Activated CD4-positive, alpha-beta T cell treated with anti-CD3 and anti-CD28 coated beads, Interleukin-2, Interleukin-4, amounts not matched to agents 100 ng/mL and 50 ng/mL, durations not matched to agents 16 hours and 8 hours (primary cell): ENCODE measurements around the gene TRIO.
A peak's percentile ranks its signal among the peaks of the same experiment; 100 is the strongest.

Source experiments
- DNase-seq: peaks from one replicate; pipeline ENCODE4 v3.0.0-alpha.2; 2020; ENCODE audit warnings: low spot score

TRIO gene

DNA sequence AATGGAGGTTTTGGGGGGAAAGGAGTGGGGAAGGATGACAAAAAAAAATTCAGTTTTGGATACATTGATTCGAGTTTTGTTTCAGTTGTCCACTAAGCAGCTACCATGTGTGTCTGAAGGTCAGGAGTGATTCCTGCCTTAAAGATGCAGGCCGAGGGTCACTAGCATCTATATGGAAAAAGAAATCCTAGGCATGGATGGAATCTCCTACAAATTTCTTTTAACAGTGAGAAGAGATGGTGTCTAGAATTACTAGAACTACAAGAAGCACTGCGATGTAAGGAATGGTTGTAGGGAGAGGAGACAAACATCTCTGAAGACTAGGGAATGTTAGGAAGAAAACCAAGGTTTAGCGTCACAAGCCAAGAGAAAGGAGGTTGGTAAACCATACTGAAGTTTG is 19.6 kb upstream of the TRIO start:
- no peak for DNase-seq

DNA sequence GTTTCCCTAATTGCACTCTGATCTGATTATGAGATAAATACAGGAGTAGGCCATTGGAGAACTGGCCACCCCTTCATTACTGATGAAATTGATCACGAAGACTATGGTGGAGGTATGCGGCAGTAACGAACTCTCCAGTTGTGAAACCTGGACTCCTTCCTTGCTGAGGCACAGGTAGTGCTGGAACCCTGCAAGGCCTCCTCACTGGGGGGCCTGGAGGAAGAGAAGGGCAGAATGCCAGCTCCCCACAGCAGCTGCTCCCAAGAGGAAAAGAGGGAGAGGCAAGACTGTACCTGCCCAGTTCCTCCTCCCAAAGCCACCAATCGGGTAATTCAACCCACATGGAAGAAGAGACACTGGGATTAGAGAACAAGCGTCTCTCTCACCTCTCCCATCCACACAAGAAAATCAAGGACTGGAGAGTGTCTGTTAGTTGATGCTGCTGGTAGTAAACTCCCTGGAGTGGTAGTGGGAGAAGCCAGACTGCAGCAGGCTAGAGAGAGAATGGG is 19.1 kb upstream of the TRIO start:
- no peak for DNase-seq

DNA sequence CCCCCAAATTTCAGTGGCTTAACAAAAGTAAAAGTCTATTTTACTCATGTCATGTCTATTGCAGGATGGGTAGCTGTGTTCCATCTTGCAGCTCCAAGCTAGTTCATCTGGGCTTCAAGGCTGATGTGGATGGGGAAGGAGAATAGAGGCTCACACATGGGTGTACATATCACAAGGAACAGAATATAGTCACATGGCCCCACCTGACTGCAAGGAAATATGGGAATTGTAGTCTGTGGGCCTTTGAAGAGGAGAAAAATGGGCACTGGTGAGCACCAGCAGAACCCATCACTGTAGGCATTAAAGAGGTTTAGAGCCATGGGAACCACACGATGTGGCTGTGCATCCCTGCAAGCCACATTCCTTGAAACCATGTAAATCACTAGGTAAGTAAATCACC is 17.9 kb upstream of the TRIO start:
- no peak for DNase-seq

DNA sequence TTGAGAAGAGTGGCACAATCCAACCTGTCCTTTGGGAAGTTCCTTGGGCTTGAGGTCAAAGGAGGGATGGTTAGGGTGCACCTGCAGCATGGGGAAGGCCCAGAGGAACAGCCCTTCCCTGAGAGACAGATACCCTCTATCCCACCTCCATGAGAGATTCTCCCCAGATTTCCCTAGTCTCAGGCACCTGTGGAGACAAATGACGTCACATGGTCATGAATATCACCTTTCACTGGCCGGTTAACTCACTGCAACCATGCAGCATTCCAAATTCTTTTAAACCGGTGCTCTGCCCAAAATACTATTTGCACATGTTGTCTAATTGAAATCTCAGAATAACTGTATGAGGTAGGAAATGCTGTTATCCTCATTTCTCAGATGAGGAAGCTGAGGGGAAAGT is 15.6 kb upstream of the TRIO start:
- no peak for DNase-seq

DNA sequence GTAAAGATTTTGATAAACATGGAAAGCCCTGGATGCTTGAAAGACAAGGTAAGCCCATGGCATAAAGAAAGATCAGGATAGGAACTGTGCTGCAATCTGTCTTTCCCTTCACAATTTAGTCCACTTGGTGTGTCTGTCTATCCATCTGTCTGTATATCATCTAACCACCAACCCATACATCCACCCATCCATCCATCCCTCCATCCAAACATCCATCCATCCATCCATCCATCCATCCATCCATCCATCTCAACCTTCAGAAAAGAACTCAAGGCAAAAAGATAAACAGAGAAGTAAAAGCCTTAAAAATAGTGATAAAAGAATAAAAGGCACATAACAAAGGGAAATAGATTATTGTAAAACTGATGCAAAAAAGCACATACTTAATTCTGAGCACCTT is 15.1 kb upstream of the TRIO start:
- no peak for DNase-seq

DNA sequence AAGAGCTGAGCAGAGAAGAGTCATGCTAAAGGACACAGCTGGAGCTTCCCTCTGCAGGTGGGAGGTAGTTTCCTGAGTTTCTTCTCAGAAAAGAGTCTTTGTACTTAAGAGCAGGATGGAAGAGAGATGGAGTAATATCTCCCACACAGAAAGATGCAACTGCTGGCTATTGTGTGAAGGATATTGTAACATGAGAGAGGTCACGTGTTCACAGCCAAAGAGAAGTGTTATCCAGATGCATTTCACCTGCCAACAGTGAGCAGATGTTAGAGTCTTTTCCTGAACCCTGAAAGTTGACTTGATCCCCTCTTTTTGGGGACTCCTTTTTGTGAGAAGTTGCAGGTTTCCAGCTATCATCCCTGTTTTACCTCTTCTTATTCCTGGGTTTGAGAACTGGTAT is 14.0 kb upstream of the TRIO start:
- no peak for DNase-seq

DNA sequence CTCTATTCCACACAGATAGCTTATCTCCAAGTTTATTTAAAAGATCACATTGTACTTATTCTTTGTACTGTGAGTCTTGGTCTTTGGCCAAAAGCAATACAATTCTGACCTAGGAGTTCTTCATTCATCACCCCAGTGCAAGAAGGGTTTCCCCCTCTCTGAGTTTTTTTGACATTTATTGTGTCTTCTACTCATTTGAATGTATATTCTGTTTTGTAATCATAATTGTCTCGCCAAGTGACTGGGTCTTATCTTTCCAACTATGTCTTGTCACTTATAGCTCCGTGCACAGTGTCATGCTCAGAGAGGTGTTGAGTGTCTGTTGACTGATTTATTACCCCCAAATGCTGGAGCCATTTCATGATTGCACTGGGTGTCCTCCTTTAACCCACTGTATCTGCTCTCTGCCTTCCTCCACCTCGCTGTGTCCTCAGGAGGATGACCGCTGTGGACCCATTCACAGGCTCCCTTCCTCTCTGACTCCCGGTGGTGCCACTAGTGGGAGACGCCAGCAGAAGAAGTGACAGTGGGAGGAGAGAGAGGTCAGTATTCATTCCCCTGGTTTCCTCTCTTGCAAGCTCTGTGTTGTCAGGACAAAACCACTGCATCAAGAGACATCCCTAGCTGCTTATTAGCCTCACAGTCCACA is 11.2 kb upstream of the TRIO start:
- no peak for DNase-seq

DNA sequence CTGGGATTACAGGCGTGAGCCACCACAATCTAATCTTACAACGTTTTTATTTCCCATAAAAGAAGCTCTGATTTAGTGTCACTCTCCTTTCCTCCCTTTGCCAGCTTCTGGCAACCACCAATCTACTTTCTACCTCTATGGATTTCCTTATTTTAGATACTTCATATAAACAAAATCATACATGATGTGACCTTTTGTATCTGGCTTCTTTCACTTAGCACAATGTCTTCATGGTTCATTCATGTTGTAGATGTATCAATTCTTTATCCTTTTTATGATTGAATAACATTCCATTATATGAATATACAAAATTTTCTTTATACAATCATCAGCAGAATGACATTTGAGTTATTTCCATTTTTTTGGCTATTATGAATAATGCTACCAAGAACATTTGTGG is 9.7 kb upstream of the TRIO start:
- no peak for DNase-seq

DNA sequence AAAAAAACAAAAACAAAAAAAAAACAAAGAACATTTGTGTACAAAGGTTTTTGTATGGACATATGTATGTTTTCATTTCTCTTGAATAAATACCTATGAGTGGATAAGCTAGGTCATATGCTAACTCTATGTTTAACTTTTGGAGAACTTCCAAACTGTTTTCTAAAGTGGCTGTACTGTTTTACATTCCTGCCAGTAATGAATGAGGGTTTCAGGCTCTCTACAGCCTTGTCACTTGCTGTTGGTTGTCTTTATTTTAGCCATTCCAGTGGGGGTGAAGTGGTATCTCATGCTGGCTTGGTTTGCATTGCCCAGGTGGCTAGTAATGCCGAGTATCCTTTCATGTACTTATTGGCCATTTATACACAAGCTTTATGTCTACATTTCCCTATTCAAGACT is 9.1 kb upstream of the TRIO start:
- DNase-seq, result no peak

DNA sequence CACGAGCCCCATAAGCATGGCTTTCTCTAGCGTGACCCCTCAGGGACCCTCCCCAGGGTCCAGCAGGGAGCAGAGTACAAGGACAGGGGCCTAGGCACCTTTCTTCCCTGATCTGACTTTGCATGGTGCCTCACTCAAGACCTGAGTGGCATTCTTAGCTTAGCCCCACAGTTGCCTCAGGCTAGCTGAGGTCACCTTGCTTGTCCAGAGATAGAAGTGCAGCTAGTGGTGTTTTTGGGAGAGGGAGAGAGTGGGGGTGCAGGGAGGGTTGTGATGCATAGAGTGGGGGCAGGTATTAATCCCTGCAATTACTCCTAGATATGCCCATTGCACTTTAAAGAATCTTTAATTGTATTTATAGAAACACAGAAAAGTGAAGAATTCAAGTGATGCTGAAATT is 8.4 kb upstream of the TRIO start:
- DNase-seq, result no peak

DNA sequence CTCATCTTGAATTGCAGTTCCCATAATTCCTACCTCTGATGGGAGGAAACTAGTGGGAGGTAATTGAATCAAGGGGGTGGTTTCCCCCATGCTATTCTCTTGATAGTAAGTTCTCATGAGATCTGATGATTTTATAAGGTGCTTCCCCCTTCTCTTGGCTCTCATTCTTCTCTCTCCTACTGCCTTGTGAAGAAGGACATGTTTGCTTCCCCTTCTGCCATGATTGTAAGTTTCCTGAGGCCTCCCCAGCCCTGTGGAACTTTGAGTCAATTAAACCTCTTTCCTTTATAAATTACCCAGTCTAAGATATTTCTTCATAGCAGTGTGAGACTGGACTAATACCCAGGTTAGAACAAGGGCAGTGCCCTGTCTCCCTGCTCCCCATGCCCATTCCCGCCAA is 7.5 kb upstream of the TRIO start:
- no peak for DNase-seq

DNA sequence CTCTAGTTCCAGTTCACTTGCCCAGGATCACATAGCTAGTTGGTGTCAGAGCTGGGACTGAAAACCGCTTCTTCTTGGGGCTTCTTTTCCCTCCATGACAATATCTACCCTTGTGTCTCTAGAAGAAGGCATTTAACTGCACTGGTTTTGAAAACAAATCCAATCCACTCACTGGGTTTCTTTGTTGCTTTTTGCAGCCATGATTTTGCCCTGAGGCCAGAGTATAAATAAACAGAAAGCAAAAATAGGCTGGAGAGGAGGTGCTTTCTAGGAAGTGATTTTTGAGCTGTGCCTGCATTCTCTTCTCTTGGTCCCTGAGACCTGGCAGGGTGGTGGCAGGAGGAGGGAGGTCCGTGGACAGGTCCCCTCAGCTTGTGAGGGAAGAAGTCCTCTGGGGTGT is 6.9 kb upstream of the TRIO start:
- DNase-seq, result no peak

DNA sequence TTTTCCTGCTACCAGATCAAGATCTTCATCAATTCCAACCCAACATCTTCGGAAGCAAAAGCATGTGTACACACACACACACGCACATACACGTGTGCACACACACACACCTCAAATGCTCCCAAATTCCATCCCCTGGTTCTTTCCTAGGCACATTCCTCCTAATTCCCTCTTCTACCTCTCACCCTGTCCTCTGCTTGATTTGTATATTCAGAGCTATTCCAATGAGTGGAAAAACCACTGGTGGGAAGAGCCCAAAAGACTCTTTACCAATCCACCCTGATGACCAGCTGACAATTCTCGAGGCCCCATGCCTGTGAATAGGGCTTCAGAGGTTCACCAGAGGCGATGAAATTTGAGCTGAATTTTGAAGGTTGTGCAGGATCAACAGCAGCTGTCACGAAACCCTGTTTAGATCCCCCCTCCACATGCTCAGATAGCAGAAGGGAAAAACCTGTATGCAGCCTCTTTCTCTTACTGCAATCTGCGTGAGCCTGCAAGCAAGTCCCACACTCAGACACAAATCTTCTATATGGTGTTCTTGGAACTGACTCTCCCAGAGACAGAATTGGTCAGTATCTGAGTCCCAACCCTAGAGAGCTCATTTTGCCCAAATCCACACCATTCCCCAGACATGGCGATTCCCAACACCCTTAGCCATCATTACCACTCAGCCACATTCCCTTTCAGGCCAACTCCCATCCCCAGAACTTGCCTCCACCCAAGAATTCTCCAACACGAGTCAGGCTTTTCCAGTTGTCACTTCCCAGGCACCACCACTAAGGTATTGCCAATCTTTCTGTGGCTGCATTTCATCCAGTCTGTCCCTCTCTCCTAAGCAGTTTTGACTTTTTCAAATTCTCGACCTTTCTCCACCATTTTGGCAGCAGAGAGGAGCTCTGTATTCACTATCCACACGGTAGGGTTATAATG is 4.3 kb upstream of the TRIO start:
- no peak for DNase-seq

DNA sequence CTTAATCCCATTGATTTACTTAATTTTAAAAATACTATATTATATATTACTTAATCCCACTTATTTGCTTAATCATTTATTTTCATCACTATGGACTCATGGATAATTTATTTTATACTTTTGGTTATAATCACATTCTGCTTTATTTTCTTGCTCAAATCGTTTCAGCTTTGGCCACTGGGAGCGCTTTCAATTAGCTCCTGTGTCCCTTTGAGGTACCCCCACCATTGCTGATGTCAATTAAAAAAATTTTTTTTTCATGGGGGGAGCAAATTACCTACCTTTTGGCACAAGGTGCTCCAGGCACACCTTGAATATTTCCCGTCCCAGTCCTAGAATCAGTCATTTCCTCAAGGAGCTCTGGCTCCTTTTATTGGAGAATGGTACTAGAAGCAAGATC is 1.4 kb upstream of the TRIO start:
- DNase-seq, result no peak

DNA sequence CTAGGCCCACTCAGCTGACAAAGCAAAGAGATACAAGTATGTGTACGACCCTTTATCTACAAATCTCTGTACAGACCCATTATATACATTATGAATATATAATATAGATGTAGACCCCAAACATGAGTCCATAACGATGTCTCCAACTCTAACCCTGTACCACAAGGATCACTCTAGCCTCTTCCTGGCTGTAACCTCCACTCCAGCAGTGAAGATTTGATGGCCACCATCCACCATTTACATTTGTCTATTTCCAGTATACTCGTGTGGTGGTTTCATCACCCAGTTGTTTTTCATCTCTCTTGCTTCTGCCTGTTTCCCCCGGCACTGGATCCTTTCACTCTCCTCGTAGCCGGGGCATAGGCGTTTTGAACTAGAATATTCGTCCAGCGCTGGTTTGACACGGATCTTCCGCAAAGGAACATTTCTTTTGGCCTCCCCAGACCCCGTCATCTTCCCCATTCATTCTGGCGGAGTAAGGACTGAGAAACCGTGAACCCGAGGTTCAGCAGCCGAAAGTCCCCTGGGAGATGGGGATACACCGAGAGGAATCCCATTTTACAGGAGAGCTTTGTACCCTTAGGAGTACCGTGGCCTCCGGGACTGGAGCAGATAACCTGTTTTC is 828 bp upstream of the TRIO start:
- no peak for DNase-seq

DNA sequence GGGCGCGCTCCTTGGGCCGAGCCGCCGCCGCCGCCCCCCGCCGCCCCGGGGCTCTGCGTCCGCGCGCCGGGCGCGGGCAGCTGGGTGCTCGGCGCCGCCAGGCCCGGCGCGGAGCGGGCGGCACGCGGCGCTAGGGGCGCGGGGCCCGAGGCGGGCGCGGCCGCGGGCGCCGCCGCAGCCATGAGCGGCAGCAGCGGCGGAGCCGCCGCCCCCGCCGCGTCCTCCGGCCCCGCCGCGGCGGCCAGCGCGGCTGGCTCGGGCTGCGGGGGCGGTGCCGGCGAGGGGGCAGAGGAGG is 351 bp downstream of the TRIO start:
- no peak for DNase-seq

DNA sequence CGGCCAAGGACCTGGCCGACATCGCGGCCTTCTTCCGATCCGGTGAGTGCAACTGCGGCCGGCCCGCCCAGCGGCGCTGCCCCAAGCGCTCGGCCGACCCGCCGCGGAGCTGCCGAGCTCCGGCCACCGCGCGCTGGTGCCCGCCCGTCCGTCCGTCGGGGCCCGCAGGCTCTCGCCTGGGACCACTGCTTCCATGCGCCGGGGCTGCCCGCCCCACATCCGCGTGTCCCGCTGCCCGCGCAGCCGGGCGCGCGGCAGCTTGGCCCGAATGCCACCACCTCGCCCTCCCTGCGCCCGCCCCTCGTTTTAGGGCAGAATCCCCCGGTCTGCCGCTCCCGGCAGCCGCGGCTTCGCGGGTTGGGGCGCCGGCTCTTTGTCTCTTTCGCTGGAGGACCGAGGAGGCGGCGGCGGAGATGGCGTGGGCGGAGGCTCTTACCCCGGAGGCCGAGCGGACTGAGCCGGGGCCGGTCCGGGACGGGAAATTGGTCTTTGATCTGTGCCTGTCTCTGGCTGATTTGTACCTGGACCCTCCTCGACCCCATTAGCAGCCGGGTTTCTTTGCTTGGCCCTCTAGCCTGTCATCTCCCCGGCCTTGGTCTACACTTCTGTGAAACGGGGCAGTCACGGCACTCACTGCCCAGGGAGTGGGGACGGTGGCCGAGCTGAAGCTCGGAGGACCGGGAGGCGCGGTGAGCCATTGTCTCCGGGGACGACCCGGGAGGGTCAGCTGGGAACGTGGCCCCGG is 871 bp downstream of the TRIO start:
- peak; percentile 14 for DNase-seq

DNA sequence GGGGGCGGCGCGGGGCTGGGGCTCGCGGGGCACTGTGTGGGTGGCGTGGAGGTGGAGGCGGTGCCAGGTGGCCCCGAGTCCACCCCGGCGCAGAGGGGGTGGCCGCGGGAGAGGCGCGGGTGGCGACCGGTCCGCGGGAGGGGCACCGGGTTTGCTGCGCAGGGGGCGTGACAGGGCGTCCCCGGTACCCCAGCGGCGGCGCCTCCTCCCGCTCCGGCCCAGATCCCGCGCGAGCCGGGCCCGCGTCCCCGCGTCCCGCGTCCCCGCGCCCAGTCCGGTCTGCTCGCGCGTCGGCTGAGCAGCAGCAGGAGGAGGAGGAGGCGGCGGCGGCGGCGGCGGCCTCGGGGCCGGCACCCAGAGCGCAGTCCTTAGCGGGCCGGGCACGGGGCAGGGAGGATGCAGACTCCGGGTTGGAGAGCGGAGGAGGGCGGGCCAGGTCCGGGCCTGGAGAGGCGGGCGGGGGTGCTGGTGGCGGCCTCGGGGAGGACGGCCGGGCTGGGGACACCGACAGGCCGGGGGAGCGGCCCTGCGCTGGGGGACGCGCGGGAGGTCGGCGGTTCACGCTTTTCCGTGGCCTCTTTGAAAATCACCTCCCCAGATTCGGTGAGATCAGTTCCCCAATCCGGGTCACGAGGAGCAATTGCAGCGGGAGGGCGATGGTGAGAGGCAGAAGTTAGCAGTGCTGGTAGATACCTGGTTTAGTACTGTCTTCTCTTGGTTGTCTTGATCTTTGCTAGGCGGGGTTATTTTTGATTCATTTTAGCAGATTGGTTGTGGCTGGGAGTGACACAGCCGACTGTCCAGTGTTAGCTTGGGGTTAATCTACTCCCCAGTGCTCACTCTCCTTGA is 1.7 kb downstream of the TRIO start:
- peak; percentile 30 for DNase-seq

DNA sequence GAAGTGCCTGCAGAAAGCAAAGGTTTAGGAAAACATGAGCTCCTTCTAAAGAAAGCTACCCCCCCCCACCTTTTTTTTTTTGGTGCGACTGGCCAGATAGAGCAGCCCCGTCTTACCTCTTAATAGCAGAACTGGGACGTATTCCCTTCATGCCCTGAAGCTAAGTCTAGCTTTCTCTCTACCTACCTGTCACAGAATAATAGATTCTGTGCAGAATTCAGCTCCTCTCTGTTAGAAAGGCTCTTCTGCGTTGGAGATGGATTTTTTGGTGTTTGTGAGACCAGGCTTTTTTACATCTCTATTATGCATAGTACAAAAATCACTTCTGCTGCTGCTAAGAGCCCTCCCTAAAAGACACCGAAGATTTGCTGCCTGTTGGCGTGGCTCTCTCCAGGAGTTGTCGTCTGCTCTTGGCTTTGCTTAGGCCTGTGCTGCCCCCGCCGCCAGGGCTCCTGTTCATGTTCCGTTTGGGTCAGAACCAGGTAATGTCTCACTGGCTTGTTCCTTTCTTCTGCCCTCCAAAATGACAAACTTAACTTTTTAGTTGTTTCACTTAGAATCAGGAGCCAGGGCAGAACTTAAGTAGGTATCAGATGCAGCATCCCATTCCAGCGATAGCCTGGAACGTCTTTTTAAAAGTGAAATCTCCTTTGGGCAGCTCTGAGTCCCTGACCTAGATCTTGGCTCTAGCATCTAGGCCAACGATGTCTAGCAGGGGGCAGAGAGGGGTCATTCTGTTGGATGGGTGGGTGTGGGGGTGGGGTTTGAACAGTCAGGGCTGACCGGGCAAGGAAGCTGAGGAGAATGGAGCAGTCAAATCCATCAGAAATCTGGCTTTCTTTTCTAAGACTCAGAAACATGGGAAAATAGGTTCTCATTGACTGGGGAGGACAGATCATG is 2.5 kb downstream of the TRIO start:
- DNase-seq, result no peak

DNA sequence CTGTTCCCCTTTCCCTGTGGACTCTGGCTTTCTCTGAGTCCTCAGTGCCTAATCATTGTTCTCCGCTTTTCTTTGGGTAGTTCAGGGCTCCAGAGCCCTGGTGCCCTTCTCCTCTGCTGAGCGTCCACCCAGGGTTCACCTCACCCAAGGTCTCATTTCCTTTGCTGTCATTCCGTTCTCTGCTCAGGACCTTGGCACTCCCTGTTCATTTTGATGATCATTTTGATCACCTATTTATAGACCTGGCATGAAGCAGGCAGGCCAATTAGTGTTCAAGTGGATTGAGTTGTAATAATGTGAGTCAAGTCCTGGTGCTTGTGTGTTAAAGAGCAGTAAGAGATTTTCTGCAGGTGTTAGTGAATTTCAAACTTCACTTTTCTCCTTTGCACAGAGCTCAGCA is 3.6 kb downstream of the TRIO start:
- no peak for DNase-seq

DNA sequence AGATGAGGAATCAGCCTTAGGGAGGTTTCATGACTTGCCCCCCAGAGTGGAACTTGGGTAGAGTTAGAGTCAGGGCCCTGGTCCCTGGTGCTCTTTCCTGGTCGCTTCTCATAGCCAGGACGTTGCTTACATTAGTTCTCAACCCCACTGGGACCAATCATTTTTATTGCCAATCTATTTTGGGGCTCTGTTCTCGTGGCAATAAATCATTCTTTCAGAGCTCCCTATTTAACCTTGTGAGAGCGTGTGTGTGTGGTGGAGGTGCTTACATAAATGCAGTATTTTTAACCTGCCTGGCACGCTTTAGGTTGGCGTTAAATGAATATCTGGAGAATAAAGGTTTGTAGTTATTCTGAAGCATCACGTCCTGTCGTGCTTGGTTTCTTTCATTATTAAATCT is 4.1 kb downstream of the TRIO start:
- DNase-seq, result no peak
